SK-N-SH (cell line): ENCODE data around the gene ZNF407. TPM values are rescaled to one million over a fixed set of nuclear protein-coding genes. Genes with fewer than 3 reads are reported as not detected.

ENCODE experiments used
- CTCF ChIA-PET: fragments of 300-600, 350-600 bp; formaldehyde crosslinking; extraction: SDS; loops from one replicate; lab custom pipeline; 2021; lab: Yijun Ruan, JAX
- POLR2A ChIA-PET: fragments of 350-600 bp; sonication (Branson Sonifier 250); formaldehyde crosslinking; extraction: SDS; loops from one replicate; lab custom pipeline; 2020; ENCODE audit warnings: antibody characterized with exemption, inconsistent platforms; lab: Yijun Ruan, JAX
- DNase-seq: peaks from one replicate; pipeline ENCODE4 v3.0.0; 2012
- H2AFZ ChIP-seq: fragments of 200-600 bp; sonication (generic); 2 replicates; pipeline ENCODE4 v1.8.1; 2016; ENCODE audit warnings: antibody characterized with exemption, mild to moderate bottlenecking, low read depth
- H3F3A ChIP-seq: fragments of 200-600 bp; sonication (generic); replicated peaks from 2 replicates; pipeline ENCODE3; 2016; ENCODE audit warnings: antibody characterized with exemption, mild to moderate bottlenecking; ENCODE audit not compliant: insufficient read depth
- H3K27ac ChIP-seq, 2 experiments: fragments of 200-500 bp in 1 of 2; fragments of 200-600 bp in 1 of 2; sonication (Bioruptor generic) in 1 of 2; sonication (generic), shearing (Covaris generic) in 1 of 2; 2 replicates each; pipeline versions ENCODE4 v1.5.1 to v1.6.1; 2014 to 2016; ENCODE audit warnings: low read depth in 2 of 2, inconsistent platforms in 1 of 2, low read length in 1 of 2, mild to moderate bottlenecking in 1 of 2, mixed read lengths in 1 of 2
- H3K27me3 ChIP-seq: fragments of 200-600 bp; sonication (generic), shearing (Covaris generic); 2 replicates; pipeline ENCODE4 v1.6.1; 2016; ENCODE audit warnings: mixed run types; ENCODE audit not compliant: insufficient read depth
- H3K36me3 ChIP-seq, 2 experiments: fragments of 200-500 bp in 1 of 2; fragments of 200-600 bp in 1 of 2; sonication (Bioruptor generic) in 1 of 2; sonication (generic) in 1 of 2; replicated peaks in 1 of 2; 2 replicates each; pipeline versions ENCODE3 to v1.5.1; 2014 to 2016; ENCODE audit warnings: low read length in 1 of 2, mild to moderate bottlenecking in 1 of 2; ENCODE audit not compliant: insufficient read depth in 2 of 2, control insufficient read depth in 1 of 2
- H3K4me1 ChIP-seq, 2 experiments: fragments of 200-500 bp in 1 of 2; fragments of 200-600 bp in 1 of 2; sonication (Bioruptor generic) in 1 of 2; sonication (generic), shearing (Covaris generic) in 1 of 2; 2 replicates each; pipeline versions ENCODE4 v1.5.1 to v1.6.1; 2014 to 2016; ENCODE audit warnings: low read depth in 1 of 2, low read length in 1 of 2, mixed run types in 1 of 2; ENCODE audit not compliant: insufficient read depth in 2 of 2, control insufficient read depth in 1 of 2
- H3K4me2 ChIP-seq: fragments of 200-600 bp; sonication (generic), shearing (Covaris generic); 2 replicates; pipeline ENCODE4 v1.6.1; 2017; ENCODE audit warnings: mixed run types
- H3K4me3 ChIP-seq, 2 experiments: fragments of 200-500 bp in 1 of 2; fragments of 200-600 bp in 1 of 2; sonication (Bioruptor generic) in 1 of 2; sonication (generic), shearing (Covaris generic) in 1 of 2; 2 replicates each; pipeline versions ENCODE4 v1.5.1 to v1.8.1; 2014 to 2016; ENCODE audit warnings: low read depth in 2 of 2, inconsistent platforms in 1 of 2, low read length in 1 of 2, mild to moderate bottlenecking in 1 of 2, mixed read lengths in 1 of 2, moderate library complexity in 1 of 2
- H3K79me2 ChIP-seq: fragments of 200-600 bp; sonication (generic); 2 replicates; pipeline ENCODE4 v1.8.1; 2017; ENCODE audit warnings: mild to moderate bottlenecking; ENCODE audit not compliant: insufficient read depth
- H3K9ac ChIP-seq: fragments of 200-600 bp; sonication (generic); 2 replicates; pipeline ENCODE4 v1.6.1; 2017; ENCODE audit warnings: mixed run types
- H3K9me2 ChIP-seq: fragments of 200-600 bp; sonication (generic); 2 replicates; pipeline ENCODE4 v1.6.1; 2017; ENCODE audit warnings: mixed run types
- H3K9me3 ChIP-seq: fragments of 200-600 bp; sonication (generic); 2 replicates; pipeline ENCODE4 v1.6.1; 2017; ENCODE audit warnings: mixed run types, mild to moderate bottlenecking, moderate library complexity
- H4K20me1 ChIP-seq: fragments of 200-600 bp; sonication (generic); 2 replicates; pipeline ENCODE4 v1.6.1; 2017; ENCODE audit warnings: mild to moderate bottlenecking, mixed run types; ENCODE audit not compliant: insufficient read depth
- CHD2 ChIP-seq: fragments of 150-350 bp; IDR thresholded peaks from 2 replicates; pipeline ENCODE4 v1.6.1; 2018; ENCODE audit warnings: low read length; ENCODE audit not compliant: partially characterized antibody
- EP300 ChIP-seq, 2 experiments: IDR thresholded peaks; 2 replicates each; pipeline versions ENCODE4 v1.4.0 to v1.6.1; 2012; ENCODE audit warnings: borderline replicate concordance in 1 of 2, low read depth in 1 of 2, low read length in 1 of 2
- FOXM1 ChIP-seq: IDR thresholded peaks from 2 replicates; pipeline ENCODE4 v1.4.0; 2012; ENCODE audit warnings: low read depth, mild to moderate bottlenecking
- GATA2 ChIP-seq: sonication (generic); formaldehyde crosslinking; IDR thresholded peaks from 2 replicates; pipeline ENCODE4 v1.5.0; 2020; ENCODE audit warnings: mild to moderate bottlenecking, missing genetic modification reagents
- MEF2A ChIP-seq: IDR thresholded peaks from 2 replicates; pipeline ENCODE4 v1.4.0; 2012; ENCODE audit warnings: low read depth, borderline replicate concordance
- MXI1 ChIP-seq: IDR thresholded peaks from 2 replicates; pipeline ENCODE4 v1.6.1; 2012; ENCODE audit warnings: mild to moderate bottlenecking, low read depth, low read length, improper control_type of control experiment
- NFIC ChIP-seq: IDR thresholded peaks from 2 replicates; pipeline ENCODE4 v1.4.0; 2012; ENCODE audit warnings: borderline replicate concordance
- NRF1 ChIP-seq: IDR thresholded peaks from 2 replicates; pipeline ENCODE4 v1.6.1; 2012; ENCODE audit warnings: low read depth, mild to moderate bottlenecking, low read length
- RAD21 ChIP-seq: IDR thresholded peaks from 2 replicates; pipeline ENCODE4 v1.6.1; 2012; ENCODE audit warnings: mild to moderate bottlenecking, low read length
- RXRA ChIP-seq: IDR thresholded peaks from 2 replicates; pipeline ENCODE4 v1.4.0; 2012; ENCODE audit warnings: low read depth, mild to moderate bottlenecking, borderline replicate concordance
- SIN3A ChIP-seq: IDR thresholded peaks from 2 replicates; pipeline ENCODE4 v1.6.1; 2012; ENCODE audit warnings: low read depth, mild to moderate bottlenecking, low read length, moderate library complexity, borderline replicate concordance
- TCF12 ChIP-seq: IDR thresholded peaks from 2 replicates; pipeline ENCODE4 v1.4.0; 2012
- TEAD4 ChIP-seq: IDR thresholded peaks from 2 replicates; pipeline ENCODE4 v1.4.0; 2012; ENCODE audit warnings: mild to moderate bottlenecking, borderline replicate concordance; ENCODE audit not compliant: insufficient read depth
- USF2 ChIP-seq: fragments of 150-350 bp; IDR thresholded peaks from 2 replicates; pipeline ENCODE4 v1.6.1; 2017; ENCODE audit warnings: antibody characterized with exemption, low read length, low read depth, borderline replicate concordance
- WGBS: methylation state at CpG from one replicate; pipeline ENCODE4 v1.1.6; 2017; ENCODE audit warnings: low lambda C conversion rate; 5-methylcytosine and 5-hydroxymethylcytosine counted together
- polyA plus RNA-seq, 3 experiments: library from polyadenylated mRNA; depleted of rRNA; stranded (reverse); fragments of >200 nt; gene quantifications; 2 replicates each; pipeline ENCODE4 v1.2.3, GENCODE V29; 2012
- TF ChIP-seq, protein P1 (sequence below): fragments of 150-350 bp; IDR thresholded peaks from 2 replicates; pipeline ENCODE4 v1.6.1; 2016; ENCODE audit warnings: mild to moderate bottlenecking, low read depth, low read length
- TF ChIP-seq, protein P2 (sequence below): IDR thresholded peaks from 2 replicates; pipeline ENCODE4 v1.4.0; 2012; ENCODE audit warnings: low read depth, borderline replicate concordance
- TF ChIP-seq, protein P3 (sequence below): IDR thresholded peaks from 2 replicates; pipeline ENCODE4 v1.6.1; 2012; ENCODE audit warnings: mild to moderate bottlenecking, low read depth, low read length, moderate library complexity
- TF ChIP-seq, protein P4 (sequence below): IDR thresholded peaks from 2 replicates; pipeline ENCODE4; 2012
- TF ChIP-seq, protein P5 (sequence below): IDR thresholded peaks from 2 replicates; pipeline ENCODE4 v1.4.0; 2012; ENCODE audit warnings: low read depth, borderline replicate concordance

ZNF407 gene
- polyA plus RNA-seq, 1 of the 3 experiments (the other 2 are of a cell fraction) = 2.6 TPM

DNA sequence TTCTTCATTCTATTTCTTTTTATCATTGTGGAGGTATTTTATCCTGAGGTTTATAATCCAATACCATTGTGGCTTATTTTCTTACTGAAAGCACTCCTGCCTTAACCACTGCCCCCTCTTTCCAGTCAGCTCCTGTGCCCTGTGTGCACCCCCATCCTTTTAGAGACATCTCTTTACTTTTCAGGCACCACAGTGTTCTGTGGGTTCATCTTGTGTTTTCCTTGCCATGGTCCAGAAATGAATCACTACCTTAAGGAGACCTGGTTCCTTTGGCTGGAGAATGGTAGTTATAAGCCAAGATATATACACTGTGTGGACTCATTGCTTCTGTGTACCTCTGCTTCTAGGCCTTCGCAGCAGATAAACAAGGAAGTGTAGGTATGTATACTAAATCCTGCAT, 332.9 kb downstream of the ZNF407 start:
- Histone ChIP-seq H3K27ac (no peak overlapping the region), H3K4me3 (no peak overlapping the region), H2AFZ (no peak overlapping the region), H3K36me3 (peaks cover 0 to 10% of the 10 kb centered on the region in 2 experiments), H3K9ac (no peak overlapping the region), H3F3A (peaks cover 4% of the 10 kb centered on the region), H3K9me3 (no peaks in the 10 kb centered on the region), H3K4me2 (no peak overlapping the region), H3K79me2 (no peaks in the 10 kb centered on the region), H3K9me2 (no peaks in the 10 kb centered on the region), H4K20me1 (no peaks in the 10 kb centered on the region), H3K27me3 (no peaks in the 10 kb centered on the region), H3K4me1 (no peaks in the 10 kb centered on the region; a peak in 1 of 4 replicates)
- POLR2A ChIA-PET = no interaction called here
- 100% methylated on average over 1 of the region's 1 CpG for WGBS
- TF ChIP-seq TEAD4 (no peak), TCF12 (no peak), RAD21 (no peak), GATA2 (CRISPR knock-in tag) (no peak), RXRA (no peak), EP300 (IDR thresholded peaks at IDR 0.05; ENCODE audit: borderline replicate concordance in 1 of 2, low read depth in 1 of 2, low read length in 1 of 2) (no peak), MEF2A (no peak), SIN3A (no peak), NFIC (no peak), FOXM1 (no peak), NRF1 (no peak), MXI1 (no peak), USF2 (no peak), CHD2 (no peak)
- TF ChIP-seq, protein P1, sequence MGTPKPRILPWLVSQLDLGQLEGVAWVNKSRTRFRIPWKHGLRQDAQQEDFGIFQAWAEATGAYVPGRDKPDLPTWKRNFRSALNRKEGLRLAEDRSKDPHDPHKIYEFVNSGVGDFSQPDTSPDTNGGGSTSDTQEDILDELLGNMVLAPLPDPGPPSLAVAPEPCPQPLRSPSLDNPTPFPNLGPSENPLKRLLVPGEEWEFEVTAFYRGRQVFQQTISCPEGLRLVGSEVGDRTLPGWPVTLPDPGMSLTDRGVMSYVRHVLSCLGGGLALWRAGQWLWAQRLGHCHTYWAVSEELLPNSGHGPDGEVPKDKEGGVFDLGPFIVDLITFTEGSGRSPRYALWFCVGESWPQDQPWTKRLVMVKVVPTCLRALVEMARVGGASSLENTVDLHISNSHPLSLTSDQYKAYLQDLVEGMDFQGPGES = no peak
- TF ChIP-seq, protein P2, sequence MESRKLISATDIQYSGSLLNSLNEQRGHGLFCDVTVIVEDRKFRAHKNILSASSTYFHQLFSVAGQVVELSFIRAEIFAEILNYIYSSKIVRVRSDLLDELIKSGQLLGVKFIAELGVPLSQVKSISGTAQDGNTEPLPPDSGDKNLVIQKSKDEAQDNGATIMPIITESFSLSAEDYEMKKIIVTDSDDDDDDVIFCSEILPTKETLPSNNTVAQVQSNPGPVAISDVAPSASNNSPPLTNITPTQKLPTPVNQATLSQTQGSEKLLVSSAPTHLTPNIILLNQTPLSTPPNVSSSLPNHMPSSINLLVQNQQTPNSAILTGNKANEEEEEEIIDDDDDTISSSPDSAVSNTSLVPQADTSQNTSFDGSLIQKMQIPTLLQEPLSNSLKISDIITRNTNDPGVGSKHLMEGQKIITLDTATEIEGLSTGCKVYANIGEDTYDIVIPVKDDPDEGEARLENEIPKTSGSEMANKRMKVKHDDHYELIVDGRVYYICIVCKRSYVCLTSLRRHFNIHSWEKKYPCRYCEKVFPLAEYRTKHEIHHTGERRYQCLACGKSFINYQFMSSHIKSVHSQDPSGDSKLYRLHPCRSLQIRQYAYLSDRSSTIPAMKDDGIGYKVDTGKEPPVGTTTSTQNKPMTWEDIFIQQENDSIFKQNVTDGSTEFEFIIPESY = no peak
- TF ChIP-seq, protein P3, sequence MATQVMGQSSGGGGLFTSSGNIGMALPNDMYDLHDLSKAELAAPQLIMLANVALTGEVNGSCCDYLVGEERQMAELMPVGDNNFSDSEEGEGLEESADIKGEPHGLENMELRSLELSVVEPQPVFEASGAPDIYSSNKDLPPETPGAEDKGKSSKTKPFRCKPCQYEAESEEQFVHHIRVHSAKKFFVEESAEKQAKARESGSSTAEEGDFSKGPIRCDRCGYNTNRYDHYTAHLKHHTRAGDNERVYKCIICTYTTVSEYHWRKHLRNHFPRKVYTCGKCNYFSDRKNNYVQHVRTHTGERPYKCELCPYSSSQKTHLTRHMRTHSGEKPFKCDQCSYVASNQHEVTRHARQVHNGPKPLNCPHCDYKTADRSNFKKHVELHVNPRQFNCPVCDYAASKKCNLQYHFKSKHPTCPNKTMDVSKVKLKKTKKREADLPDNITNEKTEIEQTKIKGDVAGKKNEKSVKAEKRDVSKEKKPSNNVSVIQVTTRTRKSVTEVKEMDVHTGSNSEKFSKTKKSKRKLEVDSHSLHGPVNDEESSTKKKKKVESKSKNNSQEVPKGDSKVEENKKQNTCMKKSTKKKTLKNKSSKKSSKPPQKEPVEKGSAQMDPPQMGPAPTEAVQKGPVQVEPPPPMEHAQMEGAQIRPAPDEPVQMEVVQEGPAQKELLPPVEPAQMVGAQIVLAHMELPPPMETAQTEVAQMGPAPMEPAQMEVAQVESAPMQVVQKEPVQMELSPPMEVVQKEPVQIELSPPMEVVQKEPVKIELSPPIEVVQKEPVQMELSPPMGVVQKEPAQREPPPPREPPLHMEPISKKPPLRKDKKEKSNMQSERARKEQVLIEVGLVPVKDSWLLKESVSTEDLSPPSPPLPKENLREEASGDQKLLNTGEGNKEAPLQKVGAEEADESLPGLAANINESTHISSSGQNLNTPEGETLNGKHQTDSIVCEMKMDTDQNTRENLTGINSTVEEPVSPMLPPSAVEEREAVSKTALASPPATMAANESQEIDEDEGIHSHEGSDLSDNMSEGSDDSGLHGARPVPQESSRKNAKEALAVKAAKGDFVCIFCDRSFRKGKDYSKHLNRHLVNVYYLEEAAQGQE = no peak
- TF ChIP-seq, protein P4, sequence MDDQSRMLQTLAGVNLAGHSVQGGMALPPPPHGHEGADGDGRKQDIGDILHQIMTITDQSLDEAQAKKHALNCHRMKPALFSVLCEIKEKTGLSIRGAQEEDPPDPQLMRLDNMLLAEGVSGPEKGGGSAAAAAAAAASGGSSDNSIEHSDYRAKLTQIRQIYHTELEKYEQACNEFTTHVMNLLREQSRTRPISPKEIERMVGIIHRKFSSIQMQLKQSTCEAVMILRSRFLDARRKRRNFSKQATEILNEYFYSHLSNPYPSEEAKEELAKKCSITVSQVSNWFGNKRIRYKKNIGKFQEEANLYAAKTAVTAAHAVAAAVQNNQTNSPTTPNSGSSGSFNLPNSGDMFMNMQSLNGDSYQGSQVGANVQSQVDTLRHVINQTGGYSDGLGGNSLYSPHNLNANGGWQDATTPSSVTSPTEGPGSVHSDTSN = no peak
- TF ChIP-seq, protein P5, sequence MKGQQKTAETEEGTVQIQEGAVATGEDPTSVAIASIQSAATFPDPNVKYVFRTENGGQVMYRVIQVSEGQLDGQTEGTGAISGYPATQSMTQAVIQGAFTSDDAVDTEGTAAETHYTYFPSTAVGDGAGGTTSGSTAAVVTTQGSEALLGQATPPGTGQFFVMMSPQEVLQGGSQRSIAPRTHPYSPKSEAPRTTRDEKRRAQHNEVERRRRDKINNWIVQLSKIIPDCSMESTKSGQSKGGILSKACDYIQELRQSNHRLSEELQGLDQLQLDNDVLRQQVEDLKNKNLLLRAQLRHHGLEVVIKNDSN = no peak
- CTCF ChIA-PET = no interaction called here
- DNase-seq = no peak
